ENCODE measurements around the gene IL1RAP.

Gene IL1RAP

DNA sequence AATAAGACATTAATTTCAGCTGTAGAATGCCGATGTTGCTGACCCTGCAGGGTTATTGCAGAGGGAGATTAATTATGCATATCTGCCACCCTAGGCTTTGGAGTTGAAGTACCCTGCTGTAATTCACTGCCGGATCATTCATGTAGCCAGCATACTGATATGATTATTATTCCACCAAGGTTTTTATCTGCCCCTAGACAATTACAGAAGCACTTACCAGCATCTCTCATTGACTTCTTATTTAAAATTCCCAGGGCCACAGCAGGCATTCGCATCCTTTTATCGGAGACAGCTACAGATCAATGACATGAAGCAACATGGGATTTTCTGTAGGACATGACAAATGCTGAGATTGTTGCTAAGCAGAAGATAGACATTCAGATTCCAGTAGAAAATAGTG is 31.3 kb downstream of the IL1RAP start:
- Histone ChIP-seq H3K23ac (ENCODE audit: low read length) (no peak overlapping the region), H3K4me2 (ENCODE audit: low read length) (no peak overlapping the region), H3K4me3 (ENCODE audit: low read length) (no peak overlapping the region), H3K79me2 (ENCODE audit: control insufficient read depth, insufficient read depth, low read length) (no peaks in the 10 kb centered on the region), H2AK5ac (ENCODE audit: low read length) (no peak overlapping the region), H4K8ac (ENCODE audit: low read depth, low read length) (no peak overlapping the region), H3K79me1 (ENCODE audit: low read length) (no peaks in the 10 kb centered on the region), H3K27ac (ENCODE audit: low read depth, low read length) (no peak overlapping the region), H3K36me3 (ENCODE audit: control insufficient read depth, insufficient read depth, low read length) (no peaks in the 10 kb centered on the region), H4K5ac (ENCODE audit: low read length) (no peak overlapping the region), H2BK120ac (ENCODE audit: low read depth, low read length) (no peak overlapping the region), H3K56ac (ENCODE audit: low read length) (no peak overlapping the region), H2BK15ac (replicated peaks; ENCODE audit: low read depth) (no peak overlapping the region), H3K4ac (ENCODE audit: low read depth, low read length) (no peak overlapping the region), H3K4me1 (ENCODE audit: control insufficient read depth, low read depth, low read length) (no peaks in the 10 kb centered on the region), H3K18ac (ENCODE audit: low read length) (no peak overlapping the region), H2BK5ac (ENCODE audit: low read length) (no peak overlapping the region), H3K27me3 (ENCODE audit: insufficient read depth, low read length, poor library complexity) (no peaks in the 10 kb centered on the region), H3K9ac (ENCODE audit: low read length) (no peak overlapping the region)
- WGBS (ENCODE audit: extremely low coverage, insufficient coverage, low lambda C conversion rate) = no CpG with 5 or more reads among the region's 4 CpGs
- no peak for DNase-seq

DNA sequence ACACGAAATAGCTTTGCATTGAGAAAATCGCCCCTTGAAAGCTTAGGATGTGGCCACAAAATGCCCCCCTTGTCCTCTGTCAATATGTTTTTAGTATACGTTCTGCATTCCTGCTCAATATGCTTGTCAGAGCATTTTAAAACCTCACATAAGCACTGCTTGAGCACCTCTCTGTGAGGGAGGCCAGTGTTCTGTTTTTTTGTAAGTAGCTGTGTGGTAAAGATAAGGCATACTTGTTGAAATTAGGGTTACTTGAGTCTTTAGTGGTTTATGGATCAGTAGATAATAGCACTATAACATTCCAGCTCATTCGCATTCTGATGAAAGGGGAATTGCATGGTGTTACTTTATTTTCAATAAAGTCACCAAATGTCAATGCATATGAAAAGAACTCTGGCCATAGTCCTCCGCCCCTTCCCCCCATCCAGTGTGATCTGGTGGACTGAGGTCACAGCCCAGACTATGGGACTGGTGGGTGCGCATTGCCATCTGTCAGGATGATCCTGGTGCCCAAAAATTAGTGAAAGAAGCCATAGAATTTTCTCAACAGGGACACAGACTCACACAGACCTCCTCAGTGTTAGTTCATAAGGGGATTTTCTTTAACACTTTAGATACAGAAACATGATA is 33.1 kb downstream of the IL1RAP start:
- no peak overlapping the region for H3K27ac ChIP-seq (ENCODE audit: low read depth, low read length)
- H2AK5ac ChIP-seq (ENCODE audit: low read length) = no peak overlapping the region
- no peak overlapping the region for H3K4me3 ChIP-seq (ENCODE audit: low read length)
- H3K18ac ChIP-seq (ENCODE audit: low read length) = no peak overlapping the region
- no peak overlapping the region for H3K23ac ChIP-seq (ENCODE audit: low read length)
- H3K4ac ChIP-seq (ENCODE audit: low read depth, low read length) = no peak overlapping the region
- H4K8ac ChIP-seq (ENCODE audit: low read depth, low read length) = no peak overlapping the region
- no peaks in the 10 kb centered on the region for H3K79me1 ChIP-seq (ENCODE audit: low read length)
- H3K27me3 ChIP-seq (ENCODE audit: insufficient read depth, low read length, poor library complexity) = no peaks in the 10 kb centered on the region
- H4K5ac ChIP-seq (ENCODE audit: low read length) = no peak overlapping the region
- no peak overlapping the region for H2BK120ac ChIP-seq (ENCODE audit: low read depth, low read length)
- H3K36me3 ChIP-seq (ENCODE audit: control insufficient read depth, insufficient read depth, low read length) = no peaks in the 10 kb centered on the region
- H2BK15ac ChIP-seq (replicated peaks; ENCODE audit: low read depth) = no peak overlapping the region
- WGBS (ENCODE audit: extremely low coverage, insufficient coverage, low lambda C conversion rate) = no CpG with 5 or more reads among the region's 6 CpGs
- no peak for DNase-seq
- no peak overlapping the region for H3K9ac ChIP-seq (ENCODE audit: low read length)
- H3K56ac ChIP-seq (ENCODE audit: low read length) = no peak overlapping the region
- H3K79me2 ChIP-seq (ENCODE audit: control insufficient read depth, insufficient read depth, low read length) = no peaks in the 10 kb centered on the region
- H3K4me1 ChIP-seq (ENCODE audit: control insufficient read depth, low read depth, low read length) = no peaks in the 10 kb centered on the region
- H3K4me2 ChIP-seq (ENCODE audit: low read length) = no peak overlapping the region
- no peak overlapping the region for H2BK5ac ChIP-seq (ENCODE audit: low read length)

DNA sequence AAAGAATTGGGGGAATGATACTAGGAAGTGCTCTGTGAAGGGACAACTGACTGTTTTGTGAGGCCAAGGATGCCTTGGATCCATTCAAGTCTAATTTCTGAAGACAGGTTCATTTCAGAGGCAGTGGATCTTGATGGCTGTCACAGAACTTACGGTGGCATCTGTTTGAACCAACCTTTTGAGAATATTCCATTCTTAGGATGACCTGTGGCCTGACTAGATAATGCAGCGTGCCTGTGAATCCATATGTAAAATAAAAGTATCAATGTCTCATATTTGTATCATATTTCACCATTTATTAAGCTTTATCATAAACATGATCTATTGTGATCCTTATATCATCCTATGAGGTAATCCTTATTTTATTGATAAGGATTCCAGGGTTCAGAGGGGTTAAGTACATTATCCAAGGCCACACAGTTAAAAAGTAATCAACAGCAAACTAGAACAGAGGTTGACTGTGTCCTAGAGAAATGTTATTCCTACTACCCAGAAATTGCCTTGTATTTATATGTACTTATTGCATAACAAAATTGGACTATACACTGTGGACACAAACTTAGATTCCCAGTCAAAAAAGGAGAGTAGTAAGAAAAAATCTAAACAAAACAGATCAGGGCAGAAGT is 34.3 kb downstream of the IL1RAP start:
- no peaks in the 10 kb centered on the region for H3K79me1 ChIP-seq (ENCODE audit: low read length)
- H3K4me1 ChIP-seq (ENCODE audit: control insufficient read depth, low read depth, low read length) = no peaks in the 10 kb centered on the region
- no peak overlapping the region for H3K4me2 ChIP-seq (ENCODE audit: low read length)
- no peak overlapping the region for H3K18ac ChIP-seq (ENCODE audit: low read length)
- no peak overlapping the region for H2BK15ac ChIP-seq (replicated peaks; ENCODE audit: low read depth)
- H2BK5ac ChIP-seq (ENCODE audit: low read length) = no peak overlapping the region
- H3K4ac ChIP-seq (ENCODE audit: low read depth, low read length) = no peak overlapping the region
- no peaks in the 10 kb centered on the region for H3K79me2 ChIP-seq (ENCODE audit: control insufficient read depth, insufficient read depth, low read length)
- DNase-seq = no peak
- no peaks in the 10 kb centered on the region for H3K27me3 ChIP-seq (ENCODE audit: insufficient read depth, low read length, poor library complexity)
- H2AK5ac ChIP-seq (ENCODE audit: low read length) = no peak overlapping the region
- H3K27ac ChIP-seq (ENCODE audit: low read depth, low read length) = no peak overlapping the region
- H4K8ac ChIP-seq (ENCODE audit: low read depth, low read length) = no peak overlapping the region
- no peak overlapping the region for H2BK120ac ChIP-seq (ENCODE audit: low read depth, low read length)
- no CpG with 5 or more reads among the region's 2 CpGs for WGBS (ENCODE audit: extremely low coverage, insufficient coverage, low lambda C conversion rate)
- no peak overlapping the region for H4K5ac ChIP-seq (ENCODE audit: low read length)
- no peaks in the 10 kb centered on the region for H3K36me3 ChIP-seq (ENCODE audit: control insufficient read depth, insufficient read depth, low read length)
- no peak overlapping the region for H3K23ac ChIP-seq (ENCODE audit: low read length)
- no peak overlapping the region for H3K9ac ChIP-seq (ENCODE audit: low read length)
- no peak overlapping the region for H3K4me3 ChIP-seq (ENCODE audit: low read length)
- H3K56ac ChIP-seq (ENCODE audit: low read length) = no peak overlapping the region

DNA sequence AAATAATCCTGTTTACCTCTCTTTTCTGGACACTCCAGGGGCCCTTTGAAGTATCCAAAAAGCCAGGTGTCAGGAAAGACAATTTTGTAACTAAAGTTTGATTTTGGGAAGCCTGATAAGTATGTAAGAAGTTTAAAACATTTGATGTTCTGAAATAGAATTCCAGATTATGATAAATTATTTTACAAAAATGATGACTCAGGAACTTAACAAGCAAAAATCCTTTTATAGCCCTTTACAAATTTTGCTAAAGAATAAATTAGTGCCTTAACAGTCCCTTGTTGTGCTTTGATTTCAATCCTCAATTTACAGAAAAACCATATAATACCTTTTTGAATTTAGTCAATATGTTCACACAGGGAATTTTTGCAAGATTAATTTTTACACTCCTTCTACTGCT is 38.1 kb downstream of the IL1RAP start:
- H3K36me3 ChIP-seq (ENCODE audit: control insufficient read depth, insufficient read depth, low read length) = no peaks in the 10 kb centered on the region
- no peak for DNase-seq

DNA sequence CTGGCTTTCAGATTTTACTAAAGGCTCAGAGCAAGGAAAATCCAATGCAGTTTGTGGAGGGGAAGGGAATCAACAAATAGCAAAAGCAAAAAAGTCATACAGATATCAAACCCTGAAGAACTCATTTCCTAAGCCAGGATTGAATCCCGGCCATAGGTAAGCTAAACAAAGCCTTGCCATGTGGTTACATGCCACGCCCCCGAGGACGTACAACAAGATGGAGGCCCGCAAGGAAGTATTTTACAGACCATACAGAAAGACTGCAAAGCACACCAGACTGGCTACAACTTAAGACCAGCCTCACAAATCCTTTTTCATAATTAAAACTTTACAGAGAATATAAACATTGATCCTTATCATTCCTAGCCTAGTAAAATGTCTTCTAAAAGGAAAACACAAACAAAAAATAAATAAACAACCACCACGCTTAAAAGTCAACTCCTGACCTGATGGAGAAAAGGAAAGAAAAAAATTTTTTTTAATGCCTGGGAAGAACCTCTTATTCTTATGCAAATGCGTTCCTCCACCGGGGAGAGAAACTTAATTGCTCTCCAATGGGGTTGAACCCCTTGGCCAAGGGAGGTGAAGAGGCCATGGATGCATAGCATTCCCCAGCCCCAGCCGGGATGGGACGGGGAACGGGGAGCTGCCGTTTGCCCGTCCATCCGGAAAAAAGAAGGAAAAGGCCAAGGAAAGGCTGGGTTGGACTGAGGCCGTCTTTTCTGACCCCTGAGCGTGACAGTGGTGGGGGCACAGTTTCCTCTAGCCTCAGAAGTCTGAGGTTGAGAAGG is 39.3 kb downstream of the IL1RAP start:
- H2BK5ac ChIP-seq (ENCODE audit: low read length) = no peak overlapping the region
- no peak overlapping the region for H3K4ac ChIP-seq (ENCODE audit: low read depth, low read length)
- no peak overlapping the region for H3K23ac ChIP-seq (ENCODE audit: low read length)
- no peak overlapping the region for H3K9ac ChIP-seq (ENCODE audit: low read length)
- no peak overlapping the region for H3K18ac ChIP-seq (ENCODE audit: low read length)
- no peaks in the 10 kb centered on the region for H3K4me1 ChIP-seq (ENCODE audit: control insufficient read depth, low read depth, low read length)
- H4K5ac ChIP-seq (ENCODE audit: low read length) = no peak overlapping the region
- no CpG with 5 or more reads among the region's 16 CpGs for WGBS (ENCODE audit: extremely low coverage, insufficient coverage, low lambda C conversion rate)
- no peak overlapping the region for H3K4me2 ChIP-seq (ENCODE audit: low read length)
- no peaks in the 10 kb centered on the region for H3K79me2 ChIP-seq (ENCODE audit: control insufficient read depth, insufficient read depth, low read length)
- no peak overlapping the region for H4K8ac ChIP-seq (ENCODE audit: low read depth, low read length)
- no peak overlapping the region for H2BK15ac ChIP-seq (replicated peaks; ENCODE audit: low read depth)
- no peaks in the 10 kb centered on the region for H3K27me3 ChIP-seq (ENCODE audit: insufficient read depth, low read length, poor library complexity)
- no peak for DNase-seq
- no peaks in the 10 kb centered on the region for H3K79me1 ChIP-seq (ENCODE audit: low read length)
- H3K36me3 ChIP-seq (ENCODE audit: control insufficient read depth, insufficient read depth, low read length) = no peaks in the 10 kb centered on the region
- H2BK120ac ChIP-seq (ENCODE audit: low read depth, low read length) = no peak overlapping the region
- H2AK5ac ChIP-seq (ENCODE audit: low read length) = no peak overlapping the region
- H3K27ac ChIP-seq (ENCODE audit: low read depth, low read length) = no peak overlapping the region
- H3K56ac ChIP-seq (ENCODE audit: low read length) = no peak overlapping the region
- no peak overlapping the region for H3K4me3 ChIP-seq (ENCODE audit: low read length)

More for the DNA sequence above, 38.1 kb downstream of the IL1RAP start:
- Histone ChIP-seq H3K18ac (ENCODE audit: low read length) (no peak overlapping the region), H3K4me3 (ENCODE audit: low read length) (no peak overlapping the region), H3K4ac (ENCODE audit: low read depth, low read length) (no peak overlapping the region), H4K8ac (ENCODE audit: low read depth, low read length) (no peak overlapping the region), H2BK120ac (ENCODE audit: low read depth, low read length) (no peak overlapping the region), H3K79me1 (ENCODE audit: low read length) (no peaks in the 10 kb centered on the region), H2BK5ac (ENCODE audit: low read length) (no peak overlapping the region), H3K79me2 (ENCODE audit: control insufficient read depth, insufficient read depth, low read length) (no peaks in the 10 kb centered on the region), H3K4me2 (ENCODE audit: low read length) (no peak overlapping the region), H3K27ac (ENCODE audit: low read depth, low read length) (no peak overlapping the region), H2BK15ac (replicated peaks; ENCODE audit: low read depth) (no peak overlapping the region), H3K27me3 (ENCODE audit: insufficient read depth, low read length, poor library complexity) (no peaks in the 10 kb centered on the region), H3K9ac (ENCODE audit: low read length) (no peak overlapping the region), H3K56ac (ENCODE audit: low read length) (no peak overlapping the region), H3K4me1 (ENCODE audit: control insufficient read depth, low read depth, low read length) (no peaks in the 10 kb centered on the region), H3K23ac (ENCODE audit: low read length) (no peak overlapping the region), H4K5ac (ENCODE audit: low read length) (no peak overlapping the region), H2AK5ac (ENCODE audit: low read length) (no peak overlapping the region)

Data from mesendoderm (in vitro differentiated cells).